GM12872 (cell line): ENCODE data around the gene PRODH.

ENCODE experiments used
- CTCF ChIP-seq: IDR thresholded peaks from 3 replicates; pipeline ENCODE4 v1.5.1; 2011; ENCODE audit warnings: low read depth, mild to moderate bottlenecking, low read length, moderate library complexity; ENCODE audit not compliant: insufficient read depth

Gene PRODH

DNA sequence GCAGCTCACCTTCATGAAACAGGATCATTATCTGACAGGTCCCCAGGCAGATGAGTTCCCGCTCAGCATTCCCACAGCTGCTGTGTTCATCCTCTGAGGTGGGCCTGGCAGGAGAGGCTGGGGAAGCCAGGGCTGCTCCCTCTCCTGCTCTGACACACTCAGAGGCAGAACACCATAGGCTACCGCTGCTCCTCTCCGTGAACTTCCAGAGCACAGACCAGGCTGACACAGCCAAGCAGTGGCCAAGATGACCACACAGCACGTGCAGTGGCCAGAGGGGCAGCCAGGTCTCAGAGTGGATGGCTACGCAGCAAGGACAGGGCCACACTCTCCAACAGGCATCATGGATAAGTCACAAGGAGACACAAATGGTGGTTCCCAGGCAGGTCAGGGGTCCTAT is 8.5 kb downstream of the PRODH start:
- TF ChIP-seq CTCF = no peak

GRCh38 chr22:18927020-18927419 is 9.1 kb downstream of the PRODH start:
- no peak for TF ChIP-seq CTCF

DNA sequence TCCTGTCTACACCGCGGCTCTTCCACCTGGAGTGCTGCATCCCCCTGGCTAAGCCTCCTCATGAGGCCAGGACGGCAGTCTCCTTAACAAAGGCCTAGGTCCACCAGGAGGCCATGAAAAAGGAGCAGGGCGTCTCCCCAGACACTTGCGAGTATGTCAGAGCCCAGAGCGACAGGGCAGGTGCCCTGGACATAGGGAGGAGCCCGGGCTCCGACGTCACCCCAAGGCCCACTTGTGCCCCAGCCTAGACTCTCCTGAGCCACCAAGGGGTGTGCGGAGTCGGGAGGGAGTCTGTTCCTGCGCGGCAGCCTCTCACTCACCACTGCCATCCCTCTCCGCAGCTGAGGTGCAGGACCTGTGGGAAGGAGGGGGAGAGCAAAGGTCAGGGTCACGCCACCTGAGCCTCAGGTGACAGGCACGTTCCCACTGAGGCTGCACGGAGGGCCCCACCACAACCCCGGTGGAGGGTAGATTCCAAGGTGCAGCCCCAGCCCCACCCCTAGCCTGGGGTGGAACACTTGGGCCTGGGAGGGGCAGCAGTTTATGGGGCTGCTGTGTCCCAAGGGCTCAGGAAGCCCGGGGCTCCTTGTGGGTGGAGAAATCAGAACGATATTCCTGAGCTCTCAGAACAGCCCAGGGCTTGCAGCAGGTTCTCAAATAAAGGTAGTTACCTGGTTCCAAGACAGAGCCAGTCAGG is 10.6 kb downstream of the PRODH start:
- TF ChIP-seq CTCF = no peak

GRCh38 chr22:18909556-18909955 is 26.5 kb downstream of the PRODH start:
- no peak for TF ChIP-seq CTCF

DNA sequence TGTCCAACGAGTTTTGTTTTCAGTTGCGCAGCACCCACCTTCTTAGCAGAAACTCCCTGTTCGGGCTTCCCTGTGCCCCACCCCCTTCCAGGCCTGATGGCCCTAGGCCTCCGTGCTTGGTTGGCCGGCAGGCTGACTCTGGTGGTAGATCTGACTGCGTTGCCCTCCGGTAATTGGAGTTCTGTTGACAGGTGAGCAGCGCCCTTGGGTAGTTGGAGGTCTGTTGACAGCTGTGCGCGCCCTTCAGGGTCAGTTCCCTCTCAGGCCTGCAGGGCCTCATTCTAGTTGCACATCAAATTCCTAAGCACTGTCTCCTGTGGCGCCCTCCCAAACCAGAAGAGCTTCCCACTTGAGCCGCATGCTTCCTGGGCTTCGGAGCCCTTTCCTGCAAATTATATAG is 29.2 kb downstream of the PRODH start:
- TF ChIP-seq CTCF = no peak

DNA sequence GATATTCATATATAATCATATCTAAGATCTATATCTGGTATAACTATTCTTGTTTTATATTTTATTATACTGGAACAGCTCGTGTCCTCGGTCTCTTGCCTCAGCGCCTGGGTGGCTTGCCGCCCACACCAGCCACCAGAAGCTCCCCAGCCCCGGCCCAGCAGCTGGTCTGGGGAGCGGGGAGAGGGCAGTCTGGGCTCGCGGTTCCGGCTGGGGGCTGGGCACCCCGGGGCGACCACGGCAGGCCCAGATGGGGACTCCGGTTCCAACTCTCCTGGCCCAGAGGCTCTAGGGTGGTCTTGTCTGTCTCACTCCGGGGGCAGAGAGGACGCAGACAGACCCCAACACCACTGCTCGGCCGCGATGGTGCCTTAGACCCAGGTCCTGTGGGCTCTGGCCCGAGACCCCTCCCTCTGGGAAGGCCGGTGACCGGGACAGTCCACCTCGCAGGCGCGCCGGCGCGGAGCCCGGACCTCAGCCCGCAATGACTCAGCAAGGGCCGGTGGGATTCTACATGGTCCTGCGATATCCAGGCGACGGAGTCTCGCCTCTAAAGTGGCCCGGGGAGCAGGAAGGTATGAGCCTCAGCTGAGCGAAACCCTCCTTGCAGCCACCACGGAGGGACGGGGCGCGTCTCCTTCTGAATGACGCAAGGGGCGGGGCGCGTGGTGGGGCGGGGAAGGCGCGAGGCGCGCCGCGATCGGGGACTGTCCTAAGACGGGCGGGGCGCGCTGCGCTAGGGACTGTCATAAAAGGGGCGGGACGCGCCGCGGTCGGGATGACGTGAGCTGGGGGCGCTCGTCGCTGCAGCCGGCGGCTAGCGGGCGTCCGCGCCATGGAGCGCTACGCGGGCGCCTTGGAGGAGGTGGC is 30.3 kb downstream of the PRODH start, which contains the start of gene DGCR6:
Gene DGCR6, plus strand, starts transcription at position 781 of the 870 bp plus-strand sequence. Its CDS starts 55 bp downstream, at position 836.
- TF ChIP-seq CTCF = no peak

- no peak for TF ChIP-seq CTCF
Observed at GRCh38 chr22:18888115-18888514, 48.0 kb downstream of the PRODH start.
